RPMI8226 (cell line): ENCODE measurements around the gene ZNF621.
"Not testable (repeated sequence)": the region's sequence is repeated elsewhere in the genome, so short reads cannot be mapped to it uniquely, and the experiment has no call there.

Experiments used
- DNase-seq: peaks from one replicate; pipeline ENCODE4 v3.0.0-alpha.2; 2015

The ZNF621 gene

DNA sequence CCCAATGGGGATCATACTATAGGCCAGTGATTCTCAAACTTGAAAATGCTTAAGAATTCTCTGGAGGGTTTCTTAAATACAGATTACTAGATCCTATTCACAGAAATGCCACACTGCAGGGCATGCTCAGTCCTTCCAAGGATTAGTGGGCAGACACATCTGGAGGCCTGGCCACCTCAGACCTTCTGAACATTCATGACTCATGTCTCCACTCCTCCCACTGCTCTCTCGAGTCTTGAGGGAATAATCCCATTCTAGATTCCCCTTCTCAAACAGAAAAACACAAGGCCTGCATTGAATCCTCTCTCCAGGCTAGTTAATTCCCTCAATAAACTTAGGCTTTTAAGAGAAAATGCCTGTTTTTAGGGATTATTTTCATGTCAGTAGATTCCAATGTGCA, 22.1 kb downstream of the ZNF621 start:
- DNase-seq = no peak

GRCh38 chr3:40550167-40550566, 25.4 kb downstream of the ZNF621 start:
- no peak for DNase-seq

DNA sequence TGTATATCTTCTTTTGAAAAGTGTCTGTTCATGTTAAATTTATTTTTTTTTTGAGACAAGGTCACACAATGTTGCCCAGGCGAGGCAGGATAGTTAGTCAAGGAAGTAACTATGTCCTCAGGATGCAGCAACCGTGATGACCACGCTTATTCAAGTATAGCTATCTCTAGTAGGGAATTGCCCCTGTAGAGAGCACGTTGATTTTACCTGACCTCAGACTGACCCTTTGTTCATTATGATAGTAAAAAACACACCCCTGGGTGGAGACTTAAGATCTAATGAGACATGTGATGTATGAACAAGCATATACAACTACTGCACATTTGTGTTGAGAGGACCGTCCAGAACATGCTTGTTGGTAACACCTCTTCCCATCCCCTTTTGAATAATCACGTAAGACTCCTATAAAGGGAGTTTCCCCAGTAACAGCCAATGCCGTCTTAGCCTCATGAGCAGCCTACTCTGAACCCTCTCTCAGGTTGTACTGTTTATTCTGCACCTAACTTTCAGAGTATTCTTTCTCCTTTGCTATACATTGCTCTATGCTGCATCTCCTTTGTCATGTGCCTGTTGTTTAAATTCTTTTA, 32.9 kb downstream of the ZNF621 start:
- DNase-seq = no peak

- not testable (repeated sequence) for DNase-seq
These were observed 37.7 kb downstream of the ZNF621 start for GRCh38 chr3:40562482-40562881.

DNA sequence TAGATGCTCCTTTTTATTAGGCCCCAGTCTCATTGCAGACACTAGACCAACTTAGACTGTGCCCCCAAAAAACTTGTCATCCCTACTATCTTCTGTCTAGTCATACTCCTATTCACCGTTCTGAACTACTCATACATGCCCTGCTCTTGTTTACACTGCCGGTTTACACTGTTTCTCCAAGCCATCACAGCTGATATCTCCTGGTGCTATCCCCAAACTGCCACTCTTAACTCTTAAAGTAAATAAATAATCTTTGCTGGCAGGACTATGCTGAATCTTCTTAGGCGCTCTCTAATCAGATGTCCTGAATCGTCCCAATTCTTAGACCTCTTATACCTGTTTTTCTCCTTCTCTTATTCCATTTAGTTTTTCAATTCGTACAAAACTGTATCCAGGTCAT, 40.9 kb downstream of the ZNF621 start:
- not testable (repeated sequence) for DNase-seq

DNA sequence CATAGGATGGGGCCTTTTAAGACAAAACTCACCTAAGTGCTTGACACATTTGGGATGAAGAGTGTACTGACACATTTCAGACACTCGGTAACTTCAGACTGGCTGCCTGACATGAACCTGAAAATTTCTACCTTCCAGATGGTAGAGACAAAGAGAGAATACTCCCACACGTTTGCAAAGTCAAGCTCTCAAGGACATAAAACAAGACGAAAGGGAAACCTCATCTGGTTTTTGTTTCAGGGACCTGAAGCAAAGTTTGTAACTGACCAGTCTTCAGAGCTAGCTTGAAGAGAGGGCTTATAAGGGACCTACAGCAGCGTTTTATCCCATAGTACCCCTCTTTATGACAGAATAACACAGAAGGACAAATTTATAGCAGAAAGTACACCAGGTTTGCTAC, 41.9 kb downstream of the ZNF621 start:
- no peak for DNase-seq

- DNase-seq = no peak
These were observed 47.8 kb downstream of the ZNF621 start for GRCh38 chr3:40572588-40572987.

DNA sequence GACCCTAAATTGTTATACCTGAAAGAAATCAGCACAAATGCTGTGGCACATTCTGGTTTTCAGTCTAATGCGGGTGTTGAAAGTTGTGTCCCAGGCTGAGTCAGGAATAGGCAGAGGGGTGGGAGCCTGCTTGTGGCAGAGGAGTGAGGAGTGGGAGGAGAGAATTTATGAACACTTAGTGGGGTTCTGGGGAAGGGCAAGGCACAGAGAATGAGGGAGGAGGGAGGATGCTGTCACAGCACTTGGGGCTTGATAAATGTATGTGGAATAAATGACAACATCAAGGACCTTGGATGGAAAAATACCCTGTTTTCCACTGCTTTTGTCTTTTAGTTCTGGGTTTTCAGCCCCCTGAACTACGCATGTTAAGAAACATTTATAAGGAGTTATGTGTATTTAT, 49.3 kb downstream of the ZNF621 start:
- DNase-seq = no peak

- no peak for DNase-seq
These were observed 49.9 kb downstream of the ZNF621 start for GRCh38 chr3:40574661-40575060.

DNA sequence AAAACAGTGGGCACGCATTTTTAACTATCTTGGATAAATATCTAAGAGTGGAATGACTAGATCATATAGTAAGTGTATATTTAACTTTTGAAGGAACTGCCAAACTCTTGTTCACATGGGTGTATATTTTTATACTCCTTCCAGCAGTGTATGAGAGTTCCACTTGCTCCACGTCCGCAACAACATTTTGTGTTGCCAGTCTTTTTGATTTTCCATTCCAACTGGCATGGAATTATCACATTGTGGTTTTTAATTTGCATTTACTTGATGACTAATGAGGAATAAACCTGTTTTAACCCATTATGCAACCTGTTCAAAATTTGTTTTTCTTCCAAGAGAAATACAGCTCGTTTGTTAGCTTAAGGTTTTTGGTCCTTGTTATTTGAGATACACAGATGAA, 51.6 kb downstream of the ZNF621 start:
- no peak for DNase-seq

DNA sequence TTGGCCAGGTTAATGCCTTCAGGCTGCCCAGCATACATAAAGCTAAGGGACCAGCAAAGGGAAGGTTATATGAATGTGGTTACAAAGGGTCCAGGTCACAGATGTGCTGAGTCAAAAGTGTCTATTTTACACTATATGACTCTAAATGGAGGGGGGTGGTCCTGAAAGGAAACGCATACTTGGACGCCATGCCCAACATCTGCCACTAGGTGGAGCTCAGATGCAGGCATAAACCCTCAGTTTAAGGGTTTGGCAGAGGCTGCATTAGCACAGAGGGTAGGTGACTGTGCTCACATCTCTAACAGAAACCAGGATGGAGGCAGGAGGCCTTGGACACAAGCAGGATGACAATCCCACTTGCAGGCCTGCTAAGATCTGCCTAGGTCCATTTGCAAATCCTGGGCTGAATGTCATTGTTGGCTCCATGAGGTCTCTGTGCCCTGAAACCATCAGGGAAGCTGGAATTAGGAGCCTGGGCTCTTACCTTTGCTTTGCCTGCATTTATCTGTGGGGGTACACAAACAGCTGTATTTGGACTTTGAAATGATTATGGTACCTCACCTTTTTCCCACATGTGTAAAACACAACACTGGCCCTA, 55.8 kb downstream of the ZNF621 start:
- peak; percentile 74 for DNase-seq

GRCh38 chr3:40581166-40581565, 56.4 kb downstream of the ZNF621 start:
- no peak for DNase-seq

DNA sequence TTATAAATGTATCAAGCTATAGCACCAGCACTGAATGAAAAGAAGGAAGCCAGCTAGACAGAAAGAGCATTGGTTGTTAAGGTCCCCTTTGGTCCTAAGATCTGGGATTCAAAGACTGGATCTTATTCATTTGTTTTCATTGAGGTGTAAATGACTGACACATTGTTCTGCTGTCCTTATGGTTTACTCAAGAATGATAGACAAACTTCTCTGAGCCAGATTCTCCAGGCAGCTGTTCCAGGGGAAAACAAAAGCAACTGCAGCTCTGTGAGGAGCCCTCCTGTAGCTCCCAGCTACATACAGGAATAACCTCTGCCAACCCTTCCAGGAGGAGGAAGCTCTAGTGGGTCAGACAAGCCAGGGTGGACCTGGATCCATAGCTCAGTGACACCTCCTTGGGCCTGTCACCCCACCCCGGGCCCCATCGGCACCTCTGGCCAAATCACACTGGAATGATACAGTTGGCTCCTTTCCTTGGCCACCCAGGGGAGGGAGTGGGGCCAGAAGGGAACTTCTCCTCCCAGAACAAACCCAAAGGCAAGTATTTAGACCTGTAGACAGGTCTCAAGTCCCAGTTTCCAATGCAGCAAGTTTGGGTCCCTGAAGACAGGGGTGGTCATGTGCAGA, 57.8 kb downstream of the ZNF621 start:
- DNase-seq = no peak

DNA sequence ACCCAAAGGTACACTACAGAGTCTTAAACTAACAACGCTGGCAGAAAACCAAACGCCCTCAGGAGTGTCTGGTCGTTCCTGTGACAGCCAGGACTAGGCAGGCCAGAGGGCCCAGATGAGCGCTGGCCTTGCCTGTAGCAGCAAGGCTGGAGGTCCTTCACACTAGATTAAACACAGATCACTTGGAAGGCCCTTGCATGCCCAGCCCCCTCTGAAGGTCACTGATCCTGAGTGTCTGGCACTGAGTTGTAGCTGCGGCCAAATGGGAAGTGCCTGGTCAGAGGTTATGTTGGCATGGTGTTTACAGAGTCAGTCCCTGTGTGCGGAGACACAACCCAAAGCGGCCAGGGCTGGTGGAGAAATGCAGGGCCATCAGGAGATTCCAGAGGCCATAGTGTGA, 58.9 kb downstream of the ZNF621 start:
- no peak for DNase-seq

DNA sequence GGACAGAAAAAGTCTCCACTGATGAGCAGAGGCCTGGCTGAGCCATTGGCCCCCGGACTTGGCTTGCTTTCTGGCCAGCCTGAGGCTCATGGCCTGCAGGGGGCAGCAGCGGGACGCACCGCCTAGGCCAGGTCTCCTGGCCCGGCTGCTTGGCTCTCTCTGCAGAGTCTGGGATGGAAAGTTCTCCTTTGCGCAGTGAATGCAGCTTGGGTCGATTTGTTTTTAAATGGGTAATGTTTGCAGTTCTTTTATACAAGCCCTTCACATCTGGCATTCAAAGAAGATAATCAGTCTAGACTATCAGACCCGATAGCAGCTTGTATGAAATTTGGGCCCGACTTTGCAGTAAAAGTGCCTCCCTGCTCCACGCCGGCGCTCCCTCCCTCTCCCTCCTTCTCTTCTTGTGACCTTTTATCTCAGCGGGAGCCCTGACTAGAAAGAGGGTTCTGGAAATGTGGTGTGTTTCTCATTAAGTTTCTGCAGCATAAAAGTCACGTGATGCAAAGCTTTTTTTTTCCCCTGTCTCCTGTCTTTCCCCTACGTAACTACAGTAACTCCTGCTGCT, 59.9 kb downstream of the ZNF621 start:
- peak; percentile 81 for DNase-seq

DNA sequence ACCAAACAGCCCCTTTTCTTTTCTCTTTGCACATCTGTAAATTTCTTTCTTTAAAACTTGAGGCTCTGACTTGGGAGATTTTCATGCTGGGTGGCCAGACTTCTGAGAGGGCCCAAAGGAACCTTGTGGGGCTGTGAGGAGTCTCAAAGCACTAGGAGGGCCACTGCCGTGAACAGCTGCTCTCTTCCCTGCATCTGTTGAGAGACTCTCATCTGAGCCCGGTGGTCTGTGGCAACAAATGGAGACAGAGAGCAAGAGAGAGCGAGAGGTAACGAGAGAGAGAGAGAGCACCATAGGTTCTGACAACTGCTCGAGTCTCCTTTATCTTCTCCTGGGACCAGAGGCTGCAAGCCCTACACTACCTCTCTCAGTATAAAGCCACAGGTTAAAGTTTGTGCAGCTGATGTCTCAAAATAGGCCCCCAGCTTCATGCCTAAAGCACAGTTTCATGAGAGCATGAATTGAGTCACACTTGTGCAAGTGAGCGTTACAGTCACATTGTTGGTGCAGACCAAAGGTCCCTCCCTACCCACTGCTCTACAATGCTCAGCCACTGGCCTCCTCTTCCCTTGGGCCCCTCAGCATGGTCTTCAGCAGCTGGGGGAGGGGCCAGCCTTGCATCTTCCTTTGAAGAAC, 60.7 kb downstream of the ZNF621 start:
- no peak for DNase-seq

DNA sequence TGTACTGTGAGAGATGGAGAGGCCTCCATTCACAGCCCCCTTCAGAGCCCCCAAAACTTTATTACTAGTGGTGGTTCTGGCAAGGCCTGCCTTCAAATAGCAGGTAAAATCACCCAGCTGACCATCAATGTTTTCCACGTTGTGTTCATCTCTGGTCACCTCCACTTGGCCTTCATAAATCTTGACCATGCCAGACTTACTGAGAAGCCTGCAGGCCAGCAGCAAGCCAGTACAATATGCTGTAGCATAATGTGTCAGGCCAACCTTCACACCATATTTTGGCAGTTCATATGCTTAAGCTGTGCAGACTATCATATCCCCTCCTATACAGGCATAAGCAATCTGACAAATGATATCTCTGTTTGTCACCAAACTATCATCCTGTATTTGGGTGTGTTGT, 62.1 kb downstream of the ZNF621 start:
- no peak for DNase-seq

GRCh38 chr3:40588406-40588805, 63.6 kb downstream of the ZNF621 start:
- DNase-seq = no peak
